GM23248 (cell line): ENCODE measurements around the gene ADNP.

Experiments used
- EZH2 ChIP-seq: fragments of 200-600 bp; sonication (generic); IDR thresholded peaks from 2 replicates; pipeline ENCODE4 v1.6.1; 2018; ENCODE audit warnings: antibody characterized with exemption, mild to moderate bottlenecking; ENCODE audit not compliant: insufficient read depth, poor library complexity, severe bottlenecking
- EZH2phosphoT487 ChIP-seq: fragments of 200-600 bp; sonication (generic); IDR thresholded peaks from 2 replicates; pipeline ENCODE4 v1.6.1; 2018; ENCODE audit warnings: antibody characterized with exemption, moderate library complexity, mild to moderate bottlenecking, low read depth; ENCODE audit not compliant: insufficient read depth

DNA sequence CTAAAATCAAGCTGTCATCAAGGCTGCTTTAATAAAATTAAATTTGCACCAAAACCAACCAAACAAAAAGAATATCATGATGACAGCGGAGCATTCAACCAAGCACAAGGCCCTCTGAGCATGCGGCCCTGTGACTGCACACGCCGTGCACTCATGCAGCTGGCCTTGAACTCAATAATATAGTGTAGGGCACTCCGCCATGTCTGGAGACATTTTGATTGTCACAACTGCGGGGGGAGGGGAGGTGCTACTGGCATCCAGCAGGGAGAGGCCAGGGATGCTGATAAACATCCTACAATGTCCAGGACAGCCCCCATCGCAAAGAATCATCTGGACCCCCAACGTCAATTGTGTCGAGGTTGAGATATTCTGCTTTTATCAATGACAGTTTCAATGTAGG is 37.1 kb upstream of the ADNP start:
- no peak for TF ChIP-seq EZH2
- TF ChIP-seq EZH2phosphoT487, result no peak
